GM12878 (cell line): ENCODE data around the gene LMTK2. TPM values are rescaled to one million over a fixed set of nuclear protein-coding genes. Genes with fewer than 3 reads are reported as not detected.

Experiments used
- ATAC-seq: fragments of 200-7000 bp; cut with Tn5 transposase; 3 replicates; pipeline ENCODE4 v1.9.1; 2020; ENCODE audit warnings: mild to moderate bottlenecking, moderate library complexity
- BruUV-seq: library from RNA; stranded (reverse); fragments of 400-500 nt; replicated peaks from 2 replicates; lab custom pipeline; 2021; lab: Mats Ljungman, UMichigan
- CTCF ChIA-PET: fragments of 300-600 bp; sonication (Branson Sonifier 250); formaldehyde crosslinking; extraction: SDS; loops from one replicate; lab custom pipeline; 2021; ENCODE audit warnings: inconsistent platforms; lab: Yijun Ruan, JAX
- POLR2A ChIA-PET: fragments of 350-600 bp; formaldehyde crosslinking; extraction: SDS; loops from one replicate; lab custom pipeline; 2021; ENCODE audit warnings: inconsistent platforms; lab: Charles Lee
- RAD21 ChIA-PET: fragments of 300-600 bp; sonication (Branson Sonifier 250); formaldehyde crosslinking; loops from one replicate; lab custom pipeline; 2023; ENCODE audit warnings: antibody characterized with exemption; ENCODE audit not compliant: unreplicated experiment; lab: Charles Lee
- SMC1A ChIA-PET: fragments of 300-600 bp; sonication (Branson Sonifier 250); formaldehyde crosslinking; loops from one replicate; lab custom pipeline; 2023; ENCODE audit not compliant: unreplicated experiment, uncharacterized antibody; lab: Charles Lee
- DNase-seq: peaks from one replicate; pipeline ENCODE4 v3.0.0-alpha.2; 2011; ENCODE audit warnings: low read depth, low spot score
- FAIRE-seq: peaks from 3 replicates; lab custom pipeline; 2011; peaks lifted over from hg19 to GRCh38; lab: Jason Lieb, UNC
- H2AFZ ChIP-seq: 2 replicates; pipeline ENCODE4 v1.6.0; 2011; ENCODE audit warnings: low read depth, low read length, control low read depth; ENCODE audit not compliant: control insufficient read depth
- H3K27ac ChIP-seq: 2 replicates; pipeline ENCODE4 v1.5.1; 2011; ENCODE audit warnings: control low read depth; ENCODE audit not compliant: control insufficient read depth, insufficient read depth
- H3K27me3 ChIP-seq, 2 experiments: replicated peaks in 1 of 2; 2 replicates each; pipeline versions ENCODE4 v1.6.0 to v1.6.1; 2011; ENCODE audit warnings: low read length in 1 of 2; ENCODE audit not compliant: control insufficient read depth in 2 of 2, insufficient read depth in 2 of 2
- H3K36me3 ChIP-seq, 2 experiments: 2 replicates each; pipeline ENCODE4 v1.5.1; 2011; ENCODE audit warnings: low read length in 1 of 2; ENCODE audit not compliant: control insufficient read depth in 2 of 2, insufficient read depth in 2 of 2
- H3K4me1 ChIP-seq: 2 replicates; pipeline ENCODE4 v1.6.1; 2011; ENCODE audit warnings: mild to moderate bottlenecking, low read length, moderate library complexity, mixed read lengths; ENCODE audit not compliant: control insufficient read depth, insufficient read depth
- H3K4me2 ChIP-seq: 2 replicates; pipeline ENCODE4 v1.6.0; 2011; ENCODE audit warnings: control low read depth; ENCODE audit not compliant: control insufficient read depth, insufficient read depth
- H3K4me3 ChIP-seq: fragments of 200-600 bp; sonication (generic); 2 replicates; pipeline ENCODE4 v1.5.1; 2016
- H3K79me2 ChIP-seq: 2 replicates; pipeline ENCODE4 v1.6.0; 2011; ENCODE audit warnings: low read length; ENCODE audit not compliant: control insufficient read depth, insufficient read depth
- H3K9ac ChIP-seq: 2 replicates; pipeline ENCODE4 v1.8.0; 2011; ENCODE audit warnings: low read length, control low read depth, mixed read lengths; ENCODE audit not compliant: control insufficient read depth, insufficient read depth
- H3K9me3 ChIP-seq: replicated peaks from 3 replicates; pipeline ENCODE4 v1.5.1; 2011; ENCODE audit warnings: mild to moderate bottlenecking, low read length; ENCODE audit not compliant: control insufficient read depth, insufficient read depth
- H4K20me1 ChIP-seq: 2 replicates; pipeline ENCODE4 v1.6.0; 2011; ENCODE audit not compliant: control insufficient read depth, insufficient read depth
- CBX5 ChIP-seq: sonication (generic); IDR thresholded peaks from 2 replicates; pipeline ENCODE4 v1.6.1; 2016; ENCODE audit warnings: low read depth, moderate library complexity, mild to moderate bottlenecking, inconsistent platforms
- DPF2 ChIP-seq: fragments of 450-650 bp; IDR thresholded peaks from 2 replicates; pipeline ENCODE4 v1.6.1; 2017; ENCODE audit warnings: mild to moderate bottlenecking
- ESRRA ChIP-seq: IDR thresholded peaks from 2 replicates; pipeline ENCODE4 v1.6.1; 2012; ENCODE audit warnings: mild to moderate bottlenecking, low read length, improper control_type of control experiment
- GATAD2B ChIP-seq: fragments of 450-650 bp; conservative IDR thresholded peaks from 2 replicates; pipeline ENCODE4 v1.6.1; 2017; ENCODE audit warnings: low read depth, mild to moderate bottlenecking, moderate library complexity
- MEF2A ChIP-seq: IDR thresholded peaks from 2 replicates; pipeline ENCODE4 v1.6.1; 2011; ENCODE audit warnings: low read depth, mild to moderate bottlenecking, low read length, moderate library complexity; ENCODE audit not compliant: insufficient read depth
- MTA3 ChIP-seq: IDR thresholded peaks from 2 replicates; pipeline ENCODE4 v1.6.1; 2012; ENCODE audit warnings: low read length, inconsistent platforms, borderline replicate concordance
- NBN ChIP-seq: fragments of 450-650 bp; IDR thresholded peaks from 2 replicates; pipeline ENCODE4 v1.6.1; 2016
- POLR2A ChIP-seq: IDR thresholded peaks from 2 replicates; pipeline ENCODE4 v1.6.1; 2011; ENCODE audit warnings: low read depth, mild to moderate bottlenecking, low read length
- POLR2AphosphoS2 ChIP-seq: IDR thresholded peaks from 2 replicates; pipeline ENCODE4 v1.6.1; 2011; ENCODE audit warnings: low read depth, mild to moderate bottlenecking, low read length, improper control_type of control experiment, moderate library complexity
- POU2F2 ChIP-seq: IDR thresholded peaks from 3 replicates; pipeline ENCODE4 v1.6.1; 2011; ENCODE audit warnings: low read depth, mild to moderate bottlenecking, low read length, borderline replicate concordance
- RBBP5 ChIP-seq: fragments of 200-600 bp; sonication (generic); conservative IDR thresholded peaks from 2 replicates; pipeline ENCODE4 v1.6.1; 2016
- SIN3A ChIP-seq: IDR thresholded peaks from 2 replicates; pipeline ENCODE4 v1.6.1; 2012; ENCODE audit warnings: low read depth, low read length, improper control_type of control experiment
- SMARCA5 ChIP-seq: fragments of 450-650 bp; IDR thresholded peaks from 2 replicates; pipeline ENCODE4 v1.6.1; 2017; ENCODE audit warnings: mild to moderate bottlenecking
- SP1 ChIP-seq: IDR thresholded peaks from one replicate; pipeline ENCODE4 v1.6.1; 2011; ENCODE audit warnings: low read depth, low read length
- ZSCAN29 ChIP-seq: fragments of 450-650 bp; IDR thresholded peaks from 2 replicates; pipeline ENCODE4 v1.6.1; 2017; ENCODE audit warnings: mild to moderate bottlenecking, moderate library complexity
- WGBS: methylation state at CpG from one replicate; pipeline ENCODE4 v1.1.6; 2016; ENCODE audit warnings: low lambda C conversion rate; ENCODE audit not compliant: insufficient replicate concordance, insufficient coverage; ENCODE audit errors: missing lambda C conversion rate; 5-methylcytosine and 5-hydroxymethylcytosine counted together
- in situ Hi-C: fragments of 300-500 bp; cut with MboI; formaldehyde crosslinking; loops from 9 replicates; pipeline ENCODE4 v1.14.3; 2018; ENCODE audit warnings: mixed read lengths
- intact Hi-C: fragments of 100-400 bp; cut with micrococcal nuclease; formaldehyde crosslinking; loops from one replicate; pipeline ENCODE4 v1.14.2; 2022; ENCODE audit not compliant: unreplicated experiment
- polyA plus RNA-seq, 11 experiments: library from polyadenylated mRNA; depleted of rRNA in 4 of 11; unstranded in 6 of 11; stranded (reverse) in 5 of 11; fragments of >200 nt; fragmentation: Nextera tagmentation in 4 of 11; fragmentation: Illumina TruSeq in 1 of 11; extraction: Ambion mirVana in 4 of 11; extraction: Trizol in 1 of 11; gene quantifications; 1 replicate in 1 of 11; 2 replicates in 10 of 11; pipeline versions ENCODE4 v1.2.1 to v1.2.3, GENCODE V29; 2011 to 2016; ENCODE audit warnings: inconsistent platforms in 2 of 11, missing spikeins in 2 of 11, low read depth in 1 of 11
- total RNA-seq, 4 experiments: library from RNA; depleted of rRNA in 3 of 4; stranded (reverse); fragments of >200 nt in 3 of 4; fragmentation: Illumina TruSeq in 1 of 4; extraction: Trizol in 1 of 4; gene quantifications; 2 replicates each; pipeline versions ENCODE4 v1.2.1 to v1.2.3, GENCODE V29; 2013 to 2021
- TF ChIP-seq, protein P1 (sequence below): fragments of 450-650 bp; IDR thresholded peaks from 2 replicates; pipeline ENCODE4 v1.6.1; 2017; ENCODE audit warnings: mild to moderate bottlenecking, moderate library complexity

LMTK2 gene
- total and polyA plus RNA-seq, 10 of the 15 experiments (the other 5 are each of a cell fraction or from before 2014, with no cell fraction given) = 0.68 to 8.7 (median 4.6) TPM

DNA sequence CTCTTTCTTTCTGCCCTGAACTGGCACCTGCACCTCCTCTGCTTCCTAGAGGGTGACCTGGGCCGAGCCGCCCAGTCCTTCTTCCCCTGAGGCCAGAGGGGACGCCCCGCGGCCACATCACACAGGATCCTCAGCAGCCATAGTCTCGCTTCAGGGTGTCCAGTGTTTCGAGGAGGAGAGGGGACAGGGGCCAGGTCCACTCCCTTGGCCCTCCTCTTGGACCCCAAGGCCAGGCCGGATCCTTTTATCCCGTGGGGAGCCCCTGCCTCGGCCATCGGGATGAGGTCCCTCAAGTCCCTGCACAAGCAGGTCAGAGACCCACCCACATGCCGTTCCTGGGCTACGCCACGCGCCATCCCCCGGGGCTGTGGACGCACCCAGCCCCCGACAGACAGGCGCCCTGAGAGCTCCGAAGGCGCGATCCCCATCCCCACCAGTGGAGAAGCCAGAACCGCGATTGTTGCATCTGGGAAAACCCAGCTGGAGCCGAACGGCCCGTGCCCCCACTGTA, 108.2 kb downstream of the LMTK2 start:
- Histone ChIP-seq H3K4me2 (no peak overlapping the region), H3K9ac (no peak overlapping the region), H3K4me3 (no peak overlapping the region), H4K20me1 (no peaks in the 10 kb centered on the region), H3K9me3 (no peaks in the 10 kb centered on the region), H2AFZ (no peak overlapping the region), H3K27ac (no peak overlapping the region), H3K4me1 (peaks cover 16% of the 10 kb centered on the region), H3K27me3 (no peaks in the 10 kb centered on the region), H3K79me2 (no peaks in the 10 kb centered on the region), H3K36me3 (no peaks in the 10 kb centered on the region)
- 97% methylated on average over 26 of the region's 27 CpGs for WGBS
- DNase-seq = no peak
- intact Hi-C loops = no loop called here
- ChIA-PET SMC1A (no interaction called here), CTCF (no interaction called here), POLR2A (no interaction called here), RAD21 (no interaction called here)
- BruUV-seq = no TSS peak
- ATAC-seq = no peak
- in situ Hi-C loops = no loop called here
- TF ChIP-seq GATAD2B = no peak
- TF ChIP-seq POLR2A = peak; percentile 42; the same call in 1 of the 2 replicates
- TF ChIP-seq RBBP5 = no peak
- no peak for TF ChIP-seq POLR2AphosphoS2
- no peak for TF ChIP-seq DPF2
- no peak for TF ChIP-seq SMARCA5
- TF ChIP-seq ZSCAN29 = no peak
- FAIRE-seq = no peak

DNA sequence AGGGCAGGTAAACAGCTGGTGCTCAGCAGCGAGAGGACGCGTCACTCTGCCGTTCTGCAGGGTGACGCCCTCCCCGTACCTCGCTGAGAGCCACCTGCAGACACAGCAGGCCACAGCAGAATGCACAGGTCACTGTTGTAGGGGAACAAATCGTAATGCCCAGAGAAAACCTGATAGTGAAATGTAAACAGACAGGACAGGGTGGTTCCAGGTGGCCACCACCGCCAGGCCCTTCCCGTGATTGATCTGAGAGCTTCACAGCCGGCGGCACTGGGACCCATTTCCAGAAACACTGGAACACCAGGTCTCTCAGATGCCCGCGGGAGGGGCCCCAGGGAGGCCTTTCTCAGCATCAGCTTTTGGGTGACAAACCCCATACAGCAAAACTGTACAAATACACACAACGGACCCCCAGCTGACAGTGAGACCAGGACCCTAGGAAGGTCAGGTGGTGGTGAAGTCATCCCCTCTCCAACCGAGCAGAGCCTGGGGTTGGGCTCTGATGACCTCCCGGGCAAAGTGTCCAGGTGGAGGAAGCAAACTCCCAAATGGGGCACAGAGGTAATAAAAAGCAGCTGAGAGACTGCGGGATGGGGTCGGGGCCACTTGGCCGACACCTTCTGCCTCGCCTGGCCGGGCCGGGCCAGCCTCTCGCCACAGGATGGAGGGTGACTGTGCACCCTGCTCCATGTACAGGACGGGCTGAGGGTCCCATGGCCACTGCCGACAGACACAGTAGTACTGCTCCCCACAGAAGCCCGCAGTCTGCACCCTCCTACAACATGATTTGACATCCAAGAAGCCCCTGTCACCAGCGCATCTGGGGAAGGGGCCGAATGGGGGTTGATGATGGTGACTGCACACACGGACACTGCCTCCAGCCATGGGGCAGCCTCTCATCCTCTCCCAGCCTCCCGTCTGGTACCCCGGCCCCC, 109.2 kb downstream of the LMTK2 start:
- H3K9ac ChIP-seq = no peak overlapping the region
- CTCF ChIA-PET = no interaction called here
- H3K27ac ChIP-seq = no peak overlapping the region
- no peak overlapping the region for H3K4me3 ChIP-seq
- intact Hi-C loops = no loop called here
- in situ Hi-C loops = no loop called here
- SMC1A ChIA-PET = no interaction called here
- H3K4me1 ChIP-seq = peaks cover 24% of the 10 kb centered on the region
- BruUV-seq = TSS peak; percentile 77
- no peaks in the 10 kb centered on the region for H3K79me2 ChIP-seq
- POLR2A ChIA-PET = no interaction called here
- H3K9me3 ChIP-seq = no peaks in the 10 kb centered on the region
- RAD21 ChIA-PET = no interaction called here
- no peak for ATAC-seq
- H3K4me2 ChIP-seq = no peak overlapping the region
- 95% methylated on average over 32 of the region's 32 CpGs for WGBS
- no peak overlapping the region for H2AFZ ChIP-seq
- H3K36me3 ChIP-seq = no peaks in the 10 kb centered on the region
- no peak for FAIRE-seq
- no peak for DNase-seq
- no peaks in the 10 kb centered on the region for H3K27me3 ChIP-seq
- H4K20me1 ChIP-seq = no peaks in the 10 kb centered on the region
- no peak for TF ChIP-seq ESRRA
- TF ChIP-seq, protein P1, sequence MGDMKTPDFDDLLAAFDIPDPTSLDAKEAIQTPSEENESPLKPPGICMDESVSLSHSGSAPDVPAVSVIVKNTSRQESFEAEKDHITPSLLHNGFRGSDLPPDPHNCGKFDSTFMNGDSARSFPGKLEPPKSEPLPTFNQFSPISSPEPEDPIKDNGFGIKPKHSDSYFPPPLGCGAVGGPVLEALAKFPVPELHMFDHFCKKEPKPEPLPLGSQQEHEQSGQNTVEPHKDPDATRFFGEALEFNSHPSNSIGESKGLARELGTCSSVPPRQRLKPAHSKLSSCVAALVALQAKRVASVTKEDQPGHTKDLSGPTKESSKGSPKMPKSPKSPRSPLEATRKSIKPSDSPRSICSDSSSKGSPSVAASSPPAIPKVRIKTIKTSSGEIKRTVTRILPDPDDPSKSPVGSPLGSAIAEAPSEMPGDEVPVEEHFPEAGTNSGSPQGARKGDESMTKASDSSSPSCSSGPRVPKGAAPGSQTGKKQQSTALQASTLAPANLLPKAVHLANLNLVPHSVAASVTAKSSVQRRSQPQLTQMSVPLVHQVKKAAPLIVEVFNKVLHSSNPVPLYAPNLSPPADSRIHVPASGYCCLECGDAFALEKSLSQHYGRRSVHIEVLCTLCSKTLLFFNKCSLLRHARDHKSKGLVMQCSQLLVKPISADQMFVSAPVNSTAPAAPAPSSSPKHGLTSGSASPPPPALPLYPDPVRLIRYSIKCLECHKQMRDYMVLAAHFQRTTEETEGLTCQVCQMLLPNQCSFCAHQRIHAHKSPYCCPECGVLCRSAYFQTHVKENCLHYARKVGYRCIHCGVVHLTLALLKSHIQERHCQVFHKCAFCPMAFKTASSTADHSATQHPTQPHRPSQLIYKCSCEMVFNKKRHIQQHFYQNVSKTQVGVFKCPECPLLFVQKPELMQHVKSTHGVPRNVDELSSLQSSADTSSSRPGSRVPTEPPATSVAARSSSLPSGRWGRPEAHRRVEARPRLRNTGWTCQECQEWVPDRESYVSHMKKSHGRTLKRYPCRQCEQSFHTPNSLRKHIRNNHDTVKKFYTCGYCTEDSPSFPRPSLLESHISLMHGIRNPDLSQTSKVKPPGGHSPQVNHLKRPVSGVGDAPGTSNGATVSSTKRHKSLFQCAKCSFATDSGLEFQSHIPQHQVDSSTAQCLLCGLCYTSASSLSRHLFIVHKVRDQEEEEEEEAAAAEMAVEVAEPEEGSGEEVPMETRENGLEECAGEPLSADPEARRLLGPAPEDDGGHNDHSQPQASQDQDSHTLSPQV = no peak
- TF ChIP-seq POLR2AphosphoS2 = no peak
- no peak for TF ChIP-seq CBX5
- no peak for TF ChIP-seq SIN3A
- no peak for TF ChIP-seq POU2F2
- no peak for TF ChIP-seq MEF2A
- no peak for TF ChIP-seq MTA3
- no peak for TF ChIP-seq SP1
- TF ChIP-seq NBN = no peak
